Hepatocyte (in vitro differentiated cells): ENCODE measurements around the gene TBCD. TPM values are rescaled to one million over a fixed set of nuclear protein-coding genes. Genes with fewer than 3 reads are reported as not detected.

Experiments used
- DNase-seq: peaks from one replicate; pipeline ENCODE4 v3.0.0-alpha.2; 2016; ENCODE audit warnings: low spot score
- H2AFZ ChIP-seq: fragments of 200-600 bp; sonication (generic); 2 replicates; pipeline ENCODE4 v1.6.0; 2016; ENCODE audit warnings: antibody characterized with exemption, mild to moderate bottlenecking
- H3K27ac ChIP-seq: fragments of 200-600 bp; sonication (generic); 2 replicates; pipeline ENCODE4 v1.5.1; 2016; ENCODE audit warnings: mild to moderate bottlenecking
- H3K27me3 ChIP-seq: fragments of 200-600 bp; sonication (generic); 2 replicates; pipeline ENCODE4 v1.6.1; 2016
- H3K36me3 ChIP-seq: fragments of 200-600 bp; sonication (generic); replicated peaks from 2 replicates; pipeline ENCODE4 v1.5.1; 2016; ENCODE audit warnings: low read depth; ENCODE audit not compliant: insufficient read depth
- H3K4me1 ChIP-seq: fragments of 200-600 bp; sonication (generic); 2 replicates; pipeline ENCODE4 v1.5.1; 2016; ENCODE audit warnings: mild to moderate bottlenecking, moderate library complexity; ENCODE audit not compliant: insufficient read depth
- H3K4me2 ChIP-seq: fragments of 200-600 bp; sonication (generic); 2 replicates; pipeline ENCODE4 v1.6.0; 2016
- H3K4me3 ChIP-seq: fragments of 200-600 bp; sonication (generic); 2 replicates; pipeline ENCODE4 v1.5.1; 2016; ENCODE audit warnings: mild to moderate bottlenecking
- H3K79me2 ChIP-seq: fragments of 200-600 bp; sonication (generic); 2 replicates; pipeline ENCODE4 v1.6.0; 2017; ENCODE audit warnings: mild to moderate bottlenecking
- H3K9me2 ChIP-seq: fragments of 200-600 bp; sonication (generic); replicated peaks from 2 replicates; pipeline ENCODE4 v1.6.0; 2017; ENCODE audit warnings: mild to moderate bottlenecking; ENCODE audit not compliant: insufficient read depth
- H3K9me3 ChIP-seq: fragments of 200-600 bp; sonication (generic); 2 replicates; pipeline ENCODE4 v1.5.1; 2016; ENCODE audit warnings: low read depth, mild to moderate bottlenecking
- H4K20me1 ChIP-seq: fragments of 200-600 bp; sonication (generic); 2 replicates; pipeline ENCODE4 v1.6.0; 2016; ENCODE audit warnings: mild to moderate bottlenecking; ENCODE audit not compliant: insufficient read depth, poor library complexity, severe bottlenecking
- EZH2 ChIP-seq: fragments of 200-600 bp; sonication (generic); IDR thresholded peaks from 2 replicates; pipeline ENCODE4 v1.6.1; 2016; ENCODE audit warnings: antibody characterized with exemption, mild to moderate bottlenecking, borderline replicate concordance
- EZH2phosphoT487 ChIP-seq: fragments of 200-600 bp; sonication (generic); IDR thresholded peaks from one replicate; pipeline ENCODE4 v1.6.1; 2018; ENCODE audit warnings: antibody characterized with exemption, mild to moderate bottlenecking, low read depth, moderate library complexity; ENCODE audit not compliant: unreplicated experiment, severe bottlenecking
- WGBS: methylation state at CpG from one replicate; pipeline ENCODE4 v1.1.6; 2016; ENCODE audit warnings: low lambda C conversion rate; ENCODE audit errors: missing lambda C conversion rate; 5-methylcytosine and 5-hydroxymethylcytosine counted together
- polyA plus RNA-seq: library from polyadenylated mRNA; unstranded; fragments of >200 nt; fragmentation: Nextera tagmentation; extraction: Ambion mirVana; gene quantifications from 2 replicates; pipeline ENCODE4 v1.2.1, GENCODE V29; 2016
- total RNA-seq: library from RNA; depleted of rRNA; stranded (reverse); fragments of >200 nt; gene quantifications from 2 replicates; pipeline ENCODE4 v1.2.3, GENCODE V29; 2014
- TF ChIP-seq, protein P1 (sequence below): fragments of 200-600 bp; sonication (generic); IDR thresholded peaks from 2 replicates; pipeline ENCODE4 v1.5.1; 2016; ENCODE audit warnings: antibody characterized with exemption, mild to moderate bottlenecking; ENCODE audit not compliant: poor library complexity

TBCD gene
- total and polyA plus RNA-seq, 2 experiments from 2014 or later, result 24.5 to 41.5 TPM

DNA sequence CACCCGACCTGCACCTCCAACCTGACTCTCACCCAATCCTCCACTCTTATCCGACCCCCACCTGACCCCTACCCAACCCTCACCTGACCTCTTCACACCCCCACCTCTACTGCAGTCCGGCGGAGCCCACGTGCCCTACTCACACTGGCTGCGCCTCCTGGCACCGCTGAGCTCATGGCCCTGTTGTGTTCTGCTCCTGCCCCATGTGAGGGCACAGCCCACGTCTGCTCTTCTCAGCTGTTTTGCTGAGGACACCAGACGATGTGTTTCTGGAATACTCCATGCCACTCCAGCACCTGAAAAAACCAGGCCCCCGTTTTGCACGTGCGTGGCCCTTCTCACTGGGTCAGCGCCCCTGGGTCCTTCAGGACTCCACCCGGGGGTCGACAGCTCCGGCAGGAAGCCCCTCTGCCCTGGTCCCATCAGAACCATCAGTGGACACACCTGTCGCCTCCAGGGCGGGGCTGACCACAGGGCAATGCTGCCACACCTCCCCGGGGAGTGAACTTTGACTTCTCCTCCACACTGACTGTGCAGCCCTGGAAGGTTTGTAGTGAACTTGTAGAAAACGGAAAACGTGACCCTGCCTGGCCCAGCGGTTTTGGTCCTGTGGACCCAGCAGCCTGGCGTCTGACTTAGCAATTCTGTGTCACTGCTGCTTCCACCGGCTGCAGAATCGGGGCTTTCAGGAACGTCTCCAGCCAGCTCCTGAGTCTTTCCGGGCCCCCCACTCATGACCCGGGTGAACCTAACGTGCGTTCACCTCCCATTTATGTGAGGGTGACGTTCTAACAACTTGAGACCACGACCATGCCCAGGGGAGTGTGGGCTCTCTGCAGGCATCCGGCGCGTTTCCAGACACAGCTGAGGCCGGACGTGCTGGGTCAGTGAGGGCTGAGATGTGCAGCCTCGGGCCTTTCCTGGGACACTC is 47.7 kb upstream of the TBCD start:
- WGBS, result 81% methylated on average over 38 of the region's 38 CpGs
- no peaks in the 10 kb centered on the region for H3K79me2 ChIP-seq
- no peaks in the 10 kb centered on the region for H3K9me2 ChIP-seq
- no peak overlapping the region for H3K4me3 ChIP-seq
- peak; percentile 68 for DNase-seq
- H3K27ac ChIP-seq, result no peak overlapping the region
- no peaks in the 10 kb centered on the region for H3K36me3 ChIP-seq
- no peaks in the 10 kb centered on the region for H3K27me3 ChIP-seq
- peaks cover 4% of the 10 kb centered on the region for H3K4me1 ChIP-seq
- H4K20me1 ChIP-seq, result no peaks in the 10 kb centered on the region
- H3K4me2 ChIP-seq, result peak overlapping the region; percentile 49
- no peak for TF ChIP-seq EZH2phosphoT487
- no peak for TF ChIP-seq EZH2
- TF ChIP-seq, protein P1, sequence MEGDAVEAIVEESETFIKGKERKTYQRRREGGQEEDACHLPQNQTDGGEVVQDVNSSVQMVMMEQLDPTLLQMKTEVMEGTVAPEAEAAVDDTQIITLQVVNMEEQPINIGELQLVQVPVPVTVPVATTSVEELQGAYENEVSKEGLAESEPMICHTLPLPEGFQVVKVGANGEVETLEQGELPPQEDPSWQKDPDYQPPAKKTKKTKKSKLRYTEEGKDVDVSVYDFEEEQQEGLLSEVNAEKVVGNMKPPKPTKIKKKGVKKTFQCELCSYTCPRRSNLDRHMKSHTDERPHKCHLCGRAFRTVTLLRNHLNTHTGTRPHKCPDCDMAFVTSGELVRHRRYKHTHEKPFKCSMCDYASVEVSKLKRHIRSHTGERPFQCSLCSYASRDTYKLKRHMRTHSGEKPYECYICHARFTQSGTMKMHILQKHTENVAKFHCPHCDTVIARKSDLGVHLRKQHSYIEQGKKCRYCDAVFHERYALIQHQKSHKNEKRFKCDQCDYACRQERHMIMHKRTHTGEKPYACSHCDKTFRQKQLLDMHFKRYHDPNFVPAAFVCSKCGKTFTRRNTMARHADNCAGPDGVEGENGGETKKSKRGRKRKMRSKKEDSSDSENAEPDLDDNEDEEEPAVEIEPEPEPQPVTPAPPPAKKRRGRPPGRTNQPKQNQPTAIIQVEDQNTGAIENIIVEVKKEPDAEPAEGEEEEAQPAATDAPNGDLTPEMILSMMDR, result no peak
- H3K9me3 ChIP-seq, result no peaks in the 10 kb centered on the region
- no peak overlapping the region for H2AFZ ChIP-seq

DNA sequence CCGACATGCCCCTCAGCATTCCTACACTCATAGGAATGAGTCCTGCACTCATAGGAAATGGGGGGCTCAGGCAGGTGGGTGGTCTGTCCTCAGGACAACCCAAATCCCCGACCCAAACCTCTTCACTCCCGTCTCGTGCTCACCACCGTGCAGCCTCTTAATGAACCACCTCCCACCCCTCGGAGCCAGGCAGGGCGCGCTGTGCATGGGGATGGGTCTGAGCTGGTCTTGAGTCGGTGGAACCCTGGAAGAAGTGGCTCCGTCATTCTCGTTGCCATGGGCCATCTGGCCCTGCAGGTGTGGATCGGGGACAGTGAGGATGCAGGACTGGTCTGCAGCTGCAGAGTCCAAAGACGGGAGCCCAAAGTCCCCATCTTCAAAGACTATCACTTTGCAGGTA is 47.0 kb upstream of the TBCD start:
- H3K4me1 ChIP-seq, result peaks cover 4% of the 10 kb centered on the region
- H3K27ac ChIP-seq, result no peak overlapping the region
- no peaks in the 10 kb centered on the region for H3K79me2 ChIP-seq
- no peak overlapping the region for H3K4me3 ChIP-seq
- H2AFZ ChIP-seq, result no peak overlapping the region
- no peaks in the 10 kb centered on the region for H3K36me3 ChIP-seq
- 86% methylated on average over 13 of the region's 13 CpGs for WGBS
- H3K9me3 ChIP-seq, result no peaks in the 10 kb centered on the region
- H3K9me2 ChIP-seq, result no peaks in the 10 kb centered on the region
- DNase-seq, result no peak
- no peaks in the 10 kb centered on the region for H3K27me3 ChIP-seq
- H3K4me2 ChIP-seq, result no peak overlapping the region
- no peak for TF ChIP-seq EZH2
- TF ChIP-seq EZH2phosphoT487, result no peak
- TF ChIP-seq, protein P1, result no peak
- no peaks in the 10 kb centered on the region for H4K20me1 ChIP-seq

DNA sequence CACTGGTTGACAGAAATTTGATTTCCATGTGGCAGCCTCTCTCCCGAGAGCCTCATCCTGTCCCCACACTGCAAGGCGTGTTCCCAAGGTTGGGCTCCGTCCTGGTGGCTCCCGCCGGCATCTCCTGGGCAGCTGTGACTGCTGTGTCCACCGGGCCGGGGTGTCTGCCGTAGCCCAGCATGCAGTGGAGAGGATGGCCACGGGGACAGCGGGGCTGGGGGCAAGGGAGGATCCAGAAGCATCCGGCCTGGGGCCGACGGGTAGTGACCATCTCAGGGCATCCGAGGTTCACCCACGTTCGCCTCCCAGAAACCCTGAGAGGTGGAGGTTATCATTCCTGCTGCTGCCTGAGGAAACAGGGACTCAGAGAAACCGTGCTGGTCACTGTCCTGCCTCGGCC is 46.1 kb upstream of the TBCD start:
- Histone ChIP-seq H3K27me3 (no peaks in the 10 kb centered on the region), H3K79me2 (no peaks in the 10 kb centered on the region), H3K9me2 (no peaks in the 10 kb centered on the region), H3K27ac (no peak overlapping the region), H3K4me2 (no peak overlapping the region), H3K4me1 (peaks cover 4% of the 10 kb centered on the region), H3K36me3 (no peaks in the 10 kb centered on the region), H4K20me1 (no peaks in the 10 kb centered on the region), H3K4me3 (no peak overlapping the region), H3K9me3 (no peaks in the 10 kb centered on the region), H2AFZ (no peak overlapping the region)
- no peak for TF ChIP-seq EZH2
- TF ChIP-seq EZH2phosphoT487, result no peak
- TF ChIP-seq, protein P1, result no peak
- 97% methylated on average over 18 of the region's 18 CpGs for WGBS
- no peak for DNase-seq
